K562 (cell line): ENCODE data around the gene CENPC. TPM values are rescaled to one million over a fixed set of nuclear protein-coding genes. Genes with fewer than 3 reads are reported as not detected.

Experiments
- ARID3A ChIP-seq: IDR thresholded peaks from 2 replicates; pipeline ENCODE4 v1.6.1; 2012; ENCODE audit warnings: low read depth, low read length, improper control_type of control experiment, borderline replicate concordance
- CHD2 ChIP-seq: IDR thresholded peaks from 2 replicates; pipeline ENCODE4 v1.6.1; 2011; ENCODE audit warnings: low read depth, low read length
- COPS2 ChIP-seq: fragments of 450-650 bp; conservative IDR thresholded peaks from 2 replicates; pipeline ENCODE4 v1.6.1; 2016; ENCODE audit warnings: mild to moderate bottlenecking, moderate library complexity
- GTF2F1 ChIP-seq: IDR thresholded peaks from 2 replicates; pipeline ENCODE4 v1.6.1; 2011; ENCODE audit warnings: low read depth, low read length, improper control_type of control experiment
- GTF3C2 ChIP-seq: IDR thresholded peaks from 3 replicates; pipeline ENCODE4 v1.6.1; 2011; ENCODE audit warnings: borderline replicate concordance, mild to moderate bottlenecking, moderate library complexity; ENCODE audit not compliant: insufficient read length; ENCODE audit errors: extremely low read depth
- HLTF ChIP-seq: fragments of 450-650 bp; IDR thresholded peaks from 2 replicates; pipeline ENCODE4 v1.6.1; 2016
- JUND ChIP-seq, 2 experiments: IDR thresholded peaks; 2 replicates in 1 of 2; 3 replicates in 1 of 2; pipeline ENCODE4 v1.6.1; 2011; ENCODE audit warnings: borderline replicate concordance in 2 of 2, low read depth in 2 of 2, low read length in 2 of 2, improper control_type of control experiment in 1 of 2, missing biosample characterization in 1 of 2, missing genetic modification characterization in 1 of 2, missing genetic modification reagents in 1 of 2
- PHF20 ChIP-seq: fragments of 450-650 bp; IDR thresholded peaks from 2 replicates; pipeline ENCODE4 v1.6.1; 2018; ENCODE audit not compliant: partially characterized antibody
- PHF8 ChIP-seq: fragments of 200-600 bp; sonication (generic); IDR thresholded peaks from 2 replicates; pipeline ENCODE4 v1.6.1; 2012; ENCODE audit warnings: mixed run types, mild to moderate bottlenecking, inconsistent platforms, low read length, moderate library complexity, borderline replicate concordance
- POLR2H ChIP-seq: IDR thresholded peaks from 2 replicates; pipeline ENCODE4 v1.6.1; 2016; ENCODE audit warnings: missing genetic modification characterization, low read depth, mild to moderate bottlenecking, control low read depth, missing compliant biosample characterization, moderate library complexity
- ZBTB5 ChIP-seq: fragments of 450-650 bp; IDR thresholded peaks from 2 replicates; pipeline ENCODE4 v1.6.1; 2017; ENCODE audit warnings: antibody characterized with exemption
- ZNF23 ChIP-seq: fragments of 250-450 bp; sonication (Bioruptor Pico); IDR thresholded peaks from 2 replicates; pipeline ENCODE4 v1.4.0; 2020; ENCODE audit warnings: mild to moderate bottlenecking
- ZSCAN29 ChIP-seq: fragments of 450-650 bp; IDR thresholded peaks from 2 replicates; pipeline ENCODE4 v1.6.1; 2017
- polyA plus RNA-seq, 8 experiments: library from polyadenylated mRNA; depleted of rRNA in 4 of 8; stranded (reverse) in 5 of 8; unstranded in 3 of 8; fragments of >200 nt; fragmentation: Nextera tagmentation in 2 of 8; fragmentation: Illumina TruSeq in 1 of 8; extraction: Ambion mirVana in 2 of 8; extraction: Trizol in 1 of 8; gene quantifications; 2 replicates each; pipeline versions ENCODE4 v1.2.1 to v1.2.3, GENCODE V29; 2011 to 2014; ENCODE audit warnings: inconsistent platforms in 1 of 8, missing spikeins in 1 of 8
- total RNA-seq, 7 experiments: library from RNA; depleted of rRNA in 6 of 7; stranded (reverse); fragments of >200 nt in 6 of 7; fragmentation: Illumina TruSeq in 2 of 7; extraction: Trizol in 2 of 7; gene quantifications; 2 replicates each; pipeline versions ENCODE4 v1.2.1 to v1.2.3, GENCODE V29; 2011 to 2021; ENCODE audit warnings: low replicate concordance in 1 of 7
- TF ChIP-seq, protein P1 (sequence below), 2 experiments: IDR thresholded peaks; 2 replicates each; pipeline ENCODE4 v1.6.1; 2011; ENCODE audit warnings: borderline replicate concordance in 1 of 2, control low read depth in 1 of 2, low read depth in 1 of 2, low read length in 1 of 2, mild to moderate bottlenecking in 1 of 2, mixed read lengths in 1 of 2, moderate library complexity in 1 of 2; ENCODE audit not compliant: insufficient read depth in 1 of 2, insufficient read length in 1 of 2, poor library complexity in 1 of 2, severe bottlenecking in 1 of 2; ENCODE audit errors: extremely low read depth in 1 of 2
- TF ChIP-seq, protein P2 (sequence below): fragments of 250-450 bp; sonication (Bioruptor Pico); IDR thresholded peaks from 2 replicates; pipeline ENCODE4 v1.5.0; 2020; ENCODE audit warnings: mild to moderate bottlenecking

The CENPC gene
- total and polyA plus RNA-seq, 9 of the 15 experiments (the other 6 are each of a cell fraction or from before 2014, with no cell fraction given): 18.1 to 48.5 (median 30.8) TPM

DNA sequence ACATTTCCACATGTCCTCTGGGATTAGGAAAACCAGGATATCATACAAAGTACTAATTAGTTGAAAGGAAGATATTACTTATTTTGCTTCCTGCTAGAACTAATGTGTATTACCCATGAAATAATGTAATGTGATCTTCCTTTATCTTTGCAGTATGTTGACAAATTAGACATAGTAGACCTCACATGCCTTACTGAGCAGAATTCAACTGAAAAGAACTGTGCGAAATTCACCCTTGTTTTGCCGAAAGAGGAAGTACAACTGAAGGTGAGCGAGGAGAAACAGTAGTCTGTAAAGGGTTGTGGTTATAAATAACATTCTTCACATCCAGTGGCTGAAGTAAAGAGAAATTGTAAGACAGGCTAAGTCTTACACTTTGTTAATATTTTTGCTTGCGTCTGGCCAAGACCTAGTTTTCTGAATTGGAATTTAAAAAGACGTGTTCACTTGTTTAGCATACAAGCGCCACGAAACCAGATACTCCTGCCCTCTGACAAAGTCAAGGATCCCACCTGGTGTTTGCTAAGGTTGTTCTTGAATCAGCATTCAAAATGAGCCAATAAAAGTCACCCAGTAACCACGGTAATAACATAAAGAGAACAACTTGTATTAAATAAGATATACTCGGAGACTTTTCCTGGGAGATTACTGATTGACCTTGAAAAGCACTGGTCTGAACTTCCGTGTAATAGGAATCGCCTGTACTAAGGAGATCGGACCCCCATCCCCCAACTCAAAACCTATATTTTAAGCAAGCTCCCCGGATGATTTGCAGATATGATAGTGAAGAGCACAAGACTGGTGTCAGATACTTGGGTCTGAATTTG lies 30.1 kb upstream of the CENPC start (continued):
- TF ChIP-seq PHF20: peak; percentile 53
- TF ChIP-seq ZNF23 (CRISPR knock-in tag): no peak; the same call in 1 of the 2 replicates
- peak; percentile 2; the same call in 1 of the 2 replicates for TF ChIP-seq ARID3A
- TF ChIP-seq JUND (IDR thresholded peaks at IDR 0.05; ENCODE audit: borderline replicate concordance, low read depth, low read length): no peak
- TF ChIP-seq JUND (tag; IDR thresholded peaks at IDR 0.05; ENCODE audit: borderline replicate concordance, low read depth, low read length): peak; percentile 8; the same call in 1 of the 3 replicates
- TF ChIP-seq GTF3C2: no peak
- TF ChIP-seq HLTF: no peak
- no peak for TF ChIP-seq ZBTB5
- peak; percentile 53; the same call in 1 of the 2 replicates for TF ChIP-seq CHD2
- TF ChIP-seq, protein P1, sequence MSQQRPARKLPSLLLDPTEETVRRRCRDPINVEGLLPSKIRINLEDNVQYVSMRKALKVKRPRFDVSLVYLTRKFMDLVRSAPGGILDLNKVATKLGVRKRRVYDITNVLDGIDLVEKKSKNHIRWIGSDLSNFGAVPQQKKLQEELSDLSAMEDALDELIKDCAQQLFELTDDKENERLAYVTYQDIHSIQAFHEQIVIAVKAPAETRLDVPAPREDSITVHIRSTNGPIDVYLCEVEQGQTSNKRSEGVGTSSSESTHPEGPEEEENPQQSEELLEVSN (IDR thresholded peaks at IDR 0.05; ENCODE audit: borderline replicate concordance in 1 of 2, extremely low read depth in 1 of 2, insufficient read depth in 1 of 2, insufficient read length in 1 of 2, low read depth in 1 of 2, low read length in 1 of 2, poor library complexity in 1 of 2, severe bottlenecking in 1 of 2): no peak
- peak; percentile 81; the same call in 1 of the 2 replicates for TF ChIP-seq ZSCAN29
- peak; percentile 9; the same call in 1 of the 2 replicates for TF ChIP-seq PHF8
- 0 out of 2 replicates have a peak, but pooled peaks have one; percentile 28 for TF ChIP-seq GTF2F1
- peak; percentile 76; the same call in 1 of the 2 replicates for TF ChIP-seq POLR2H (tag)
- no peak for TF ChIP-seq COPS2
- TF ChIP-seq, protein P2, sequence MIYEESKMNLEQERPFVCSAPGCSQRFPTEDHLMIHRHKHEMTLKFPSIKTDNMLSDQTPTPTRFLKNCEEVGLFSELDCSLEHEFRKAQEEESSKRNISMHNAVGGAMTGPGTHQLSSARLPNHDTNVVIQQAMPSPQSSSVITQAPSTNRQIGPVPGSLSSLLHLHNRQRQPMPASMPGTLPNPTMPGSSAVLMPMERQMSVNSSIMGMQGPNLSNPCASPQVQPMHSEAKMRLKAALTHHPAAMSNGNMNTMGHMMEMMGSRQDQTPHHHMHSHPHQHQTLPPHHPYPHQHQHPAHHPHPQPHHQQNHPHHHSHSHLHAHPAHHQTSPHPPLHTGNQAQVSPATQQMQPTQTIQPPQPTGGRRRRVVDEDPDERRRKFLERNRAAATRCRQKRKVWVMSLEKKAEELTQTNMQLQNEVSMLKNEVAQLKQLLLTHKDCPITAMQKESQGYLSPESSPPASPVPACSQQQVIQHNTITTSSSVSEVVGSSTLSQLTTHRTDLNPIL (CRISPR knock-in tag): no peak
